Calu3 (cell line): ENCODE results near the gene IPP. TPM values are rescaled to one million over a fixed set of nuclear protein-coding genes. Genes with fewer than 3 reads are reported as not detected.
"Not testable (repeated sequence)": the region's sequence is repeated elsewhere in the genome, so short reads cannot be mapped to it uniquely, and the experiment has no call there.

Experiments
- BruUV-seq: library from RNA; stranded (reverse); fragments of 400-500 nt; replicated peaks from 2 replicates; lab custom pipeline; 2021; lab: Mats Ljungman, UMichigan
- CTCF ChIA-PET: fragments of 300-600 bp; sonication (Branson Sonifier 250); formaldehyde crosslinking; loops from one replicate; lab custom pipeline; 2022; ENCODE audit warnings: antibody characterized with exemption; lab: Charles Lee
- DNase-seq: peaks from one replicate; pipeline ENCODE4 v3.0.0; 2022
- H3K27ac Mint-ChIP-seq: one replicate; pipeline ENCODE4 v1.8.0; 2022; ENCODE audit warnings: mixed read lengths; ENCODE audit not compliant: unreplicated experiment
- H3K27me3 Mint-ChIP-seq: one replicate; pipeline ENCODE4 v1.8.0; 2022; ENCODE audit warnings: mixed read lengths; ENCODE audit not compliant: unreplicated experiment
- H3K36me3 Mint-ChIP-seq: one replicate; pipeline ENCODE4 v1.8.0; 2022; ENCODE audit warnings: mild to moderate bottlenecking, moderate library complexity, mixed read lengths; ENCODE audit not compliant: insufficient read depth, unreplicated experiment
- H3K4me1 Mint-ChIP-seq: one replicate; pipeline ENCODE4 v1.8.0; 2022; ENCODE audit warnings: mild to moderate bottlenecking, low read depth, mixed read lengths; ENCODE audit not compliant: unreplicated experiment
- H3K4me3 Mint-ChIP-seq: one replicate; pipeline ENCODE4 v1.8.0; 2022; ENCODE audit warnings: mild to moderate bottlenecking, low read depth, moderate library complexity, mixed read lengths; ENCODE audit not compliant: unreplicated experiment
- H3K9me3 Mint-ChIP-seq: one replicate; pipeline ENCODE4 v1.8.0; 2022; ENCODE audit warnings: low read depth, mixed read lengths; ENCODE audit not compliant: unreplicated experiment
- CTCF ChIP-seq: fragments of 200-600 bp; IDR thresholded peaks from one replicate; pipeline ENCODE4 v1.8.0; 2022; ENCODE audit warnings: antibody characterized with exemption; ENCODE audit not compliant: unreplicated experiment
- intact Hi-C: fragments of 100-400 bp; cut with micrococcal nuclease; formaldehyde crosslinking; loops from one replicate; pipeline ENCODE4 v1.10.0; 2022; ENCODE audit not compliant: unreplicated experiment
- total RNA-seq: library from RNA; stranded (reverse); gene quantifications from 2 replicates; pipeline ENCODE4 v1.2.3, GENCODE V29; 2022

The IPP gene
- total RNA-seq, 1 experiment from 2014 or later = 11.6 TPM

- no peak for TF ChIP-seq CTCF
- no TSS peak for BruUV-seq
- no peak overlapping the region for H3K4me3 Mint-ChIP-seq
- intact Hi-C loops = no loop called here
- no peaks in the 10 kb centered on the region for H3K4me1 Mint-ChIP-seq
- H3K36me3 Mint-ChIP-seq = peaks cover 4% of the 10 kb centered on the region
- no peak overlapping the region for H3K27ac Mint-ChIP-seq
- no peak for DNase-seq
- no peaks in the 10 kb centered on the region for H3K9me3 Mint-ChIP-seq
- CTCF ChIA-PET = no interaction called here
- H3K27me3 Mint-ChIP-seq = no peaks in the 10 kb centered on the region
Observed at GRCh38 chr1:45716700-45717099, 33.8 kb downstream of the IPP start.

- intact Hi-C loops = no loop called here
- DNase-seq = no peak
- Mint-ChIP-seq H3K4me1 (no peaks in the 10 kb centered on the region), H3K36me3 (peaks cover 4% of the 10 kb centered on the region), H3K4me3 (no peak overlapping the region), H3K27ac (no peak overlapping the region), H3K9me3 (no peaks in the 10 kb centered on the region), H3K27me3 (no peaks in the 10 kb centered on the region)
- no TSS peak for BruUV-seq
- no peak for TF ChIP-seq CTCF
- CTCF ChIA-PET = no interaction called here
Observed at GRCh38 chr1:45713711-45714110, 36.7 kb downstream of the IPP start.

- no peaks in the 10 kb centered on the region for H3K27me3 Mint-ChIP-seq
- intact Hi-C loops = no loop called here
- CTCF ChIA-PET = no interaction called here
- no peaks in the 10 kb centered on the region for H3K9me3 Mint-ChIP-seq
- BruUV-seq = no TSS peak
- H3K4me3 Mint-ChIP-seq = no peak overlapping the region
- DNase-seq = no peak
- no peaks in the 10 kb centered on the region for H3K4me1 Mint-ChIP-seq
- H3K27ac Mint-ChIP-seq = no peak overlapping the region
- TF ChIP-seq CTCF = no peak
- H3K36me3 Mint-ChIP-seq = peaks cover 4% of the 10 kb centered on the region
Observed at GRCh38 chr1:45704637-45705036, 45.8 kb downstream of the IPP start.

- no TSS peak for BruUV-seq
- no peaks in the 10 kb centered on the region for H3K9me3 Mint-ChIP-seq
- DNase-seq = no peak
- no peaks in the 10 kb centered on the region for H3K4me1 Mint-ChIP-seq
- no peak overlapping the region for H3K27ac Mint-ChIP-seq
- no peak overlapping the region for H3K4me3 Mint-ChIP-seq
- intact Hi-C loops = no loop called here
- H3K36me3 Mint-ChIP-seq = peaks cover 43% of the 10 kb centered on the region
- CTCF ChIA-PET = no interaction called here
- H3K27me3 Mint-ChIP-seq = no peaks in the 10 kb centered on the region
- TF ChIP-seq CTCF = no peak
Observed at GRCh38 chr1:45694823-45695222, 55.6 kb downstream of the IPP start.

GRCh38 chr1:45693811-45694210 is 56.6 kb downstream of the IPP start:
- intact Hi-C loops, H3K4me3 Mint-ChIP-seq, BruUV-seq, H3K9me3 Mint-ChIP-seq, CTCF ChIA-PET, DNase-seq, H3K27me3 Mint-ChIP-seq, H3K4me1 Mint-ChIP-seq, H3K27ac Mint-ChIP-seq: not testable (repeated sequence)
- peaks cover 47% of the 10 kb centered on the region for H3K36me3 Mint-ChIP-seq
